Measurements from ENCODE around the gene PFKM. TPM values are rescaled to one million over a fixed set of nuclear protein-coding genes. Genes with fewer than 3 reads are reported as not detected.
"Not testable (repeated sequence)": the region's sequence is repeated elsewhere in the genome, so short reads cannot be mapped to it uniquely, and the experiment has no call there.

Gene PFKM
- total and polyA plus RNA-seq, 9 donors = 43.0 to 133 (median 81.1) TPM

DNA sequence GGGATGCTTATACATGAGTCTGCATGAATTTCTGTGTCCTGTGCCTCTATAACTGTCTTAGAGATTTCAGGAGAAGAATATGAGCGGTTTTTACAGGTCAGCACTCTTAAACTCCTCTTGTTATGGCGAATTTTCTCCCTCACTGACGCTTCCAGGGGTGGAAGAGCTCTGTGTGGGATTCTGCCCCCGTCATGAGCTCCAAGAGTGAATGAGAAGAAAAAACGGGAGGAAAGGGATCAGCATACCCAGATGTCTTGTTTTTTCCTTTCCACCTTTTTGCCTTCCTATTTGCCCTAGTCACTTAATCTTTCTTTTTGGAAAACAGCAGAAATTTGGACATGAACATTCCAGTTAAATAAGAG, 651 bp downstream of the PFKM start:
- Histone ChIP-seq H3K27ac (peak overlapping the region; percentile 0 to 70), H3K9me3 (no peaks in the 10 kb centered on the region), H3K4me1 (ENCODE audit: insufficient read depth) (peaks cover 4% of the 10 kb centered on the region), H3K27me3 (no peaks in the 10 kb centered on the region), H3K36me3 (no peaks in the 10 kb centered on the region), H3K4me3 (peak overlapping the region; percentile 52)
- intact Hi-C loops (cut with DNase I) = no loop called here
- 0 to 1% (median 1%) methylated on average over 5 of the region's 5 CpGs for WGBS, 3 donors
- TF ChIP-seq EP300 (IDR thresholded peaks at IDR 0.05) (no peak), POLR2A (IDR thresholded peaks at IDR 0.05) (no peak)
- TF ChIP-seq, protein P1, sequence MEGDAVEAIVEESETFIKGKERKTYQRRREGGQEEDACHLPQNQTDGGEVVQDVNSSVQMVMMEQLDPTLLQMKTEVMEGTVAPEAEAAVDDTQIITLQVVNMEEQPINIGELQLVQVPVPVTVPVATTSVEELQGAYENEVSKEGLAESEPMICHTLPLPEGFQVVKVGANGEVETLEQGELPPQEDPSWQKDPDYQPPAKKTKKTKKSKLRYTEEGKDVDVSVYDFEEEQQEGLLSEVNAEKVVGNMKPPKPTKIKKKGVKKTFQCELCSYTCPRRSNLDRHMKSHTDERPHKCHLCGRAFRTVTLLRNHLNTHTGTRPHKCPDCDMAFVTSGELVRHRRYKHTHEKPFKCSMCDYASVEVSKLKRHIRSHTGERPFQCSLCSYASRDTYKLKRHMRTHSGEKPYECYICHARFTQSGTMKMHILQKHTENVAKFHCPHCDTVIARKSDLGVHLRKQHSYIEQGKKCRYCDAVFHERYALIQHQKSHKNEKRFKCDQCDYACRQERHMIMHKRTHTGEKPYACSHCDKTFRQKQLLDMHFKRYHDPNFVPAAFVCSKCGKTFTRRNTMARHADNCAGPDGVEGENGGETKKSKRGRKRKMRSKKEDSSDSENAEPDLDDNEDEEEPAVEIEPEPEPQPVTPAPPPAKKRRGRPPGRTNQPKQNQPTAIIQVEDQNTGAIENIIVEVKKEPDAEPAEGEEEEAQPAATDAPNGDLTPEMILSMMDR (IDR thresholded peaks at IDR 0.05) = no peak
- no peak for DNase-seq

DNA sequence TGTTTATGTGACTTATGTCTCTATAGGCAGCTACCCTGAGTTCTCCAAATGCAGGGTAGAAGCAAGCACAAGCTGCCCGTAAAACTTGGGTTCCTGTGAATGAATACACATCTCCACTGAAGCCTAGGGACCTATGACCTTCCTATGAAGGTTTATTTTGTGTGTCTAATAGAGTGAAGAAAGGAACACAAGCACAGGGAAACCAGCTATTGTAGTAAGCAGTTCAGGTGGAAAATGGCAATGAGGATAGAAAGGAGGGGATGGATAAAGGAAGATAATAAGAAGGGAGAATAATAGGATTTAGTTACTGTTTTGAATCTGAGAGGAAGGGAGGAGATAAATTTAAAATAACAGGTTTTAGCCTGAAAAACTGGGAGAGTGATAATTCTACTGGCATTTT, 2.4 kb downstream of the PFKM start:
- intact Hi-C loops (cut with DNase I) = no loop called here

DNA sequence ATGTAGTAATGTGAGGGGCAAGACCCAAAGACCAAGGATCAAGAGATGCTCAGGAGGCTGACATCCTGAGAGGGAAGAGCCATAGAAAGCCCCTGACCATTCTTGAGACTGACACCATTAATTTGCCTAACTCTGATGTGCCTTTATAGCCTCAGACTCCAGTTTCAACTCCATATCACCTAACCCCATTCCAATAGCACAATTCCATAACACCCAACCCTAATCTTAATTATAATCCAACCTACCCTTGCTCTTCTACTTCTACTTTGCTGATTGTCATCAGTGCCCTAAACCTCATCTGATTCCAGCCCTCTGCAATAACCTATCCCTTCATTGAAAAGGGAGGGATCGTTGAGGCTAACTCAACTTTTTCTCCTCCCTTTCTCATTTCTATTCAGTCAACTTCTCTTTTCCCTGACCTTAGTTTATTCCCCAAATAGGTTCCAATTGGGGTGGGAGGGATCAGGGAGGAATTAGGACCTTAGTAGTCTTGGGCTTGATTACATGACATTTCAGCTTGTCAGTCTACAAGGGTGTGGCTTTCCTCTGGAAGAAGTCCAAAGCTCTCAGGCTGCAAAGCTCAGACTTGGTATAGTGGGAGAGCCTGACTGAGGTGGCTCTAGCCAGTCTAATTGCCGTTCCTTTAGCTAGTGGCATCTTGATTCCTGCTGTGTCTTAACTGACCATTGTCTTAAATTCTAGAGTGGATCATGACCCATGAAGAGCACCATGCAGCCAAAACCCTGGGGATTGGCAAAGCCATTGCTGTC, 3.1 kb downstream of the PFKM start:
- DNase-seq = no peak
- no peaks in the 10 kb centered on the region for H3K36me3 ChIP-seq
- no peaks in the 10 kb centered on the region for H3K9me3 ChIP-seq
- H3K27ac ChIP-seq = no peak overlapping the region
- intact Hi-C loops (cut with DNase I) = no loop called here
- H3K27me3 ChIP-seq = no peaks in the 10 kb centered on the region
- WGBS, 3 donors = 94 to 99% (median 96%) methylated on average over 2 of the region's 2 CpGs
- H3K4me3 ChIP-seq = no peak overlapping the region
- H3K4me1 ChIP-seq (ENCODE audit: insufficient read depth) = peaks cover 4% of the 10 kb centered on the region
- no peak for TF ChIP-seq POLR2A (IDR thresholded peaks at IDR 0.05)
- TF ChIP-seq, protein P1 (IDR thresholded peaks at IDR 0.05) = no peak
- TF ChIP-seq EP300 (IDR thresholded peaks at IDR 0.05) = no peak

More for the DNA sequence above, 2.4 kb downstream of the PFKM start:
- H3K4me3 ChIP-seq = no peak overlapping the region
- no peaks in the 10 kb centered on the region for H3K9me3 ChIP-seq
- TF ChIP-seq EP300 (IDR thresholded peaks at IDR 0.05) (no peak), POLR2A (IDR thresholded peaks at IDR 0.05) (no peak)
- TF ChIP-seq, protein P1 (IDR thresholded peaks at IDR 0.05) = no peak
- WGBS, 3 donors = 93 to 96% (median 94%) methylated on average over 1 of the region's 1 CpG
- peaks cover 4% of the 10 kb centered on the region for H3K4me1 ChIP-seq (ENCODE audit: insufficient read depth)
- DNase-seq = no peak
- no peak overlapping the region for H3K27ac ChIP-seq
- H3K27me3 ChIP-seq = no peaks in the 10 kb centered on the region
- no peaks in the 10 kb centered on the region for H3K36me3 ChIP-seq

DNA sequence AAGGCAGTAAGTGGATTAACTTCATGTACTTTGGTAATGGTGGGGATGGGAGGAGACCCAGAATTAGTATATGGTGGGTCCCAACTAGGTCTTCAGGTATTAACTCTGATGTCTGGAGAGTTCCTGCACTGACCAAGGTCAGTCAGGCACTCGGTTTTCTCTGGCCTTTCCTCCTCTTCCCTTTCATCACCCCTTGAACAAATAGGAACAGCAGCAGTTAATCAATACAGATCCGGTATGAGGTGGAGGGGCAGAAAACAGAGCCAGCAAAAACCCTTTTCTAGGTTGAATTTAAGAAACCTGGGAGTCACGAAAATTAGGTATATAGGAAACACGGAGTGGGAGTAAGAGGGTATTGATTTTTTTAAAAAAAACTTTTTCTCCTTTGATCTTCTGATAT, 4.0 kb downstream of the PFKM start:
- no peaks in the 10 kb centered on the region for H3K36me3 ChIP-seq
- WGBS, 3 donors = 73 to 79% (median 77%) methylated on average over 4 of the region's 4 CpGs
- no peak overlapping the region for H3K27ac ChIP-seq
- H3K4me1 ChIP-seq (ENCODE audit: insufficient read depth) = peaks cover 4% of the 10 kb centered on the region
- TF ChIP-seq EP300 (IDR thresholded peaks at IDR 0.05) (no peak), POLR2A (IDR thresholded peaks at IDR 0.05) (no peak)
- TF ChIP-seq, protein P1 (IDR thresholded peaks at IDR 0.05) = no peak
- no peaks in the 10 kb centered on the region for H3K27me3 ChIP-seq
- intact Hi-C loops (cut with DNase I) = no loop called here
- H3K4me3 ChIP-seq = no peak overlapping the region
- no peaks in the 10 kb centered on the region for H3K9me3 ChIP-seq
- no peak for DNase-seq

GRCh38 chr12:48125542-48125941, 6.4 kb downstream of the PFKM start:
- H3K4me1 ChIP-seq (ENCODE audit: insufficient read depth); H3K27ac ChIP-seq; intact Hi-C loops (cut with DNase I); H3K36me3 ChIP-seq; H3K9me3 ChIP-seq; H3K4me3 ChIP-seq; DNase-seq; H3K27me3 ChIP-seq: not testable (repeated sequence)
- 94 to 98% (median 98%) methylated on average over 5 of the region's 5 CpGs for WGBS, 3 donors

Measured in ovary (tissue), 9 donors.